Head of caudate nucleus (tissue), 42 donors: ENCODE measurements around the gene SDF4.
A peak's percentile ranks its signal among the peaks of the same experiment; 100 is the strongest.

Experiments
- DNase-seq, 42 donors: peaks; one replicate each; pipeline versions ENCODE4 v3.0.0 to v3.0.0-alpha.2; 2020 to 2021; ENCODE audit warnings: mixed read lengths in 7 of 42
- intact Hi-C: fragments of 100-400 bp; cut with DNase I; formaldehyde crosslinking; loops from one replicate; pipeline ENCODE4 v1.15.0; 2022

SDF4 gene

DNA sequence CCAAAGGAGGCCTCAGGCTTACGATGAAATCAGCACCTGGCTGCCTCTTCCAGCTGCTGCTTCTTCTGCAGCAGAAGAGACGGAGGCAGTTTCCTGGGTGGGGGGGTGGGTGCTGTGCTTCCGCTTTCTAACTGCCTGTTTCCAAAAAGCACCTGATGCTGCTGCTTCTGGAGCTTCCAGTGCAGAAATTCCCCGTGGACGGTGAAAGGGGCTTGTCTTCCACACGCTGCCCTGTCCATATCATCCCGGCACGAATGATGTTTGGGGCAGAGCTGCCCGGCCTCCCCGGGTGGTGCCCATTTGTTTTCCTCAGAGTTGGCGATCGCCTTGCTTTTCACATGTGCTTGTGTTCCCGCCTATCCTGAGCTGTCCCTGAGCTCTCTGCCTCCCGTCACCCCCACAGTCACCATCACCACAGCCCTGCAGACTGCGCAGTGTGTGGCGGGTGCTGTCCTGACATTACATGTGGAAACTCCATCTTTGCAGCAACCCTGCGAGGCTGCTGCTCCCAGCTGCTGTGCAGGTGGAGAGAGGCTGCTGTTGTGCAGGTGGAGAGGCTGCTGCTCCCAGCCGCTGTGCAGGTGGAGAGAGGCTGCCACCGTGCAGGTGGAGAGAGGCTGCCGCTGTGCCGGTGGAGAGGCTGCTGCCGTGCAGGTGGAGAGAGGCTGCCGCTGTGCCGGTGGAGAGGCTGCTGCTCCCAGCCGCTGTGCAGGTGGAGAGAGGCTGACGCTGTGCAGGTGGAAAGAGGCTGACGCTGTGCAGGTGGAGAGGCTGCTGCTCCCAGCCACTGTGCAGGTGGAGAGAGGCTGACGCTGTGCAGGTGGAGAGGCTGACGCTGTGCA lies 56.4 kb downstream of the SDF4 start:
- intact Hi-C loops = no loop called here
- DNase-seq = peak in 2 of 42 donors; percentile 14 to 30

DNA sequence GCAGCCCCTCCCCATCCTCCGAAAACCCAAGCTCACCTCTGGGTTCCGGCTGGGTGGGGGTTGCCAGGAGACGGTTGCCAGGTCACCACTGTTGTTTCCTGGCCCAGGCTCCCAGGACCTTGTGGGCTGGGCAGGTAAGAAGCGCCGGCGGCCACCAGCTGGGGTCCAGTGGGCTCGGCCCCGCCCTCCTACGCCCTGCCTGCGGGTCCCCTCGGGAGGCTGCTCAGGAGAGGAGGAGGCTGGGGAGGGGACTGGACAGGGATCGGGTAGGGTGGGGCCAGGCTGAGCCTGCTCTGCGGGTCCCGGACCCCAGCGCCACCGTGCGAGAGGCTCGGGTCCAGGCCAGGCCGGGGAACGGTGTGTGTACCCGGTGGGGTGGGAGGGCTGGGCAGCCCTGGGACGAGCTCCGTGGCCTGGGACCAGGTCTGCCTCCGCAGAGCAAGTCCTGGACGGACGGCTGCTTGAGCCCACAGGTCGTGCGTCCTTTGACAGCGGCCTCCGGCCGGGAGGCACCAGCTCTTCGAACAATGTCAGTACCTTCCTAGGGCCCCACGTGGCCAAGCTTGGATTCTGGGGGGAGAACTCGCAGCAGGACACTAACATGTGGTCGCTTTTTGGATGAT lies 57.9 kb downstream of the SDF4 start, which contains the start of gene TTLL10:
Gene TTLL10 (plus strand): TSS at position 88 of the 623 bp plus-strand sequence. CDS start 5,336 bp downstream, outside the sequence.
- intact Hi-C loops = no loop called here
- peak in 1 of 42 donors; percentile 4 for DNase-seq

DNA sequence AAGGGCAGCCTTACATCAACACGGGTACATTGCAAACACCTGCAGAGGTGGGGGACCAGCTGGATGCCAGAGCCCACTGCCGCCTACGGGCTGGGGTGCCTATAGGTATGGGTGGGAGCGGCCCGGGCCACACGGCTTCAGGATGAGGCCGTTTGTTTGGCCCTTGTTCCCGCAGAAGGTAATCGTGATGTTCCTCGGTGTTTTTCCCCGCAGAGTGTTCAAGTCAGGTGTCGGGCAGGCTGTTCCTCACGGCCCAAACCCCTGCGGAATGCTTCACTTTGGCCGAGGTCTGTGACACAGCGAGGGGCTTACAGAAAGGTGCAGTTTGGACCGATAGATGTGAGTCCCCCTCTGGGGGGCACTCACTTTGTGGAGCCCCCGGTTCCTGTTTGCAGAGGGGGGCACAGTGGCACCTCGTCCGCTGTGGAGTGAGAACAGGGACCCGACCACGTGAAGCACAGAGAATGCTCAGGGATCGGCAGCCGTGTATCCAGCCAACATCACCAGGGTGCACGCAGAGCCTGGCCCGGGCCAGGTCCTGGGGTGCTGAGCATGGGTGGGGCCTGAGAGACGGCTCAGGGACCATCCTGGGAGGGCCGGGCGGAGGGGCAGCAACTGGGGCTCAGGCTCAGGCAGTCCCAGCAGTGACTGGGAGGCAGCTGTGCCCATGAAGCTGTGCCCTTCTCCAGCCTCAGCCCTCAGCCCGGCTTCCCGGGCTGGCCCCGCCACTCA lies 58.6 kb downstream of the SDF4 start:
- peak in 1 of 42 donors; percentile 1 for DNase-seq
- intact Hi-C loops = no loop called here

DNA sequence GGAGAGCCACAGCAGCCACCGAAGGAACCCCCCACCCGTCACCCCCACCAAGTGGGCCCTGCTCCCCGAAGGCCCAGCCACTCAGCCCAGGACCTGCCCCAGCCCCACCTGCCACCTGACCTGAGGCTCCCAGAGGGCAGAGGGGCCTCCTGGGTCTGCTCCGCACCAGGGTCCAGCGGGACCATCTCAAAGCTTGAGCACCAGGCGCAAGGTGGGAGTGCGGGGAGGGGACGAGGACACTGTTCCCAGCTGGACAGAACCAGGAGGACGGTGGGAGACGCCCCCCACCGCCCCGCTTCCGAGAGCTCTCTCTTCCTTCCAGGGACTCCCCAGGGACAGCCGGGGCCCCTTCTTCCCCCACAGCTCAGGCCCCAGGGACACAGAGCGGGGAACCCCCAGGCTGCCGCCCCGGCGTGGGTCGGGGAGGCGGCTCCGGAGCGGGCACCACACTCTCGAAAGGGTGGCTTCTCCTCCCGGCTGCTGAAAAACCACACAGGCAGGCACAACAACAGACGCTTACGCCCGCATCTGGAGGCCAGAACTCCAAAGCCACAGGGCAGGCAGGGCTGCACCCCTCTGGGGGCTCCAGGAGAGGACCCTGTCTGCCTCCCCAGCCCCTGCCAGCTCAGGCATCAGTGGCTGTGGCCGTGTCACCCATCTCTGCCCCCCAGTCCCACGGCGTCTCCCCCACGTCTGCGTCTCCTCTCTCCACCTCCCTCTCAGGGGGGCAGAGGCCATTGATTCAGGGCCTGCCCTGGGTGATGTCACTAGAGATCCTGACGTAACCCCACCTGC lies 60.1 kb downstream of the SDF4 start:
- intact Hi-C loops = no loop called here
- DNase-seq = peak in 1 of 42 donors; percentile 1

DNA sequence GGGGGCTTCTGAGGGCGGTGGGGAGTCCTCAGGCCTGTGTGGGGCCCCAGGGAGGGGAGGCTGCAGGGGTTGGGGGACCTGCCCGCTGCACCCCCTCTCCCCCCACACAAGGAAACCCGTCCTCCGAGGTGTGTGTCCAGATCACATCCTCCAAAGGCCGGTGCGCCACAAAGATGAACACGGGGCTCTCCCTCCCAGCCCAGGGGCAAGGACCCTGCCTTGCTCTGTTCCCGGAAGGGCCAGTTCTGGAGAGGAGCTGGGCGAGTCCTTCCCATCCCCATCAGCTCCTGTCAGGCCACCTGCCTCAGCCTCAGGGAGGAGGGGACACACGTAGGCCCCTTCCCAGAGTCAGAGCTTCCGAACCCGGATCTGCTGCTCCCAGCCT lies 60.6 kb downstream of the SDF4 start:
- DNase-seq = no peak
- intact Hi-C loops = no loop called here

DNA sequence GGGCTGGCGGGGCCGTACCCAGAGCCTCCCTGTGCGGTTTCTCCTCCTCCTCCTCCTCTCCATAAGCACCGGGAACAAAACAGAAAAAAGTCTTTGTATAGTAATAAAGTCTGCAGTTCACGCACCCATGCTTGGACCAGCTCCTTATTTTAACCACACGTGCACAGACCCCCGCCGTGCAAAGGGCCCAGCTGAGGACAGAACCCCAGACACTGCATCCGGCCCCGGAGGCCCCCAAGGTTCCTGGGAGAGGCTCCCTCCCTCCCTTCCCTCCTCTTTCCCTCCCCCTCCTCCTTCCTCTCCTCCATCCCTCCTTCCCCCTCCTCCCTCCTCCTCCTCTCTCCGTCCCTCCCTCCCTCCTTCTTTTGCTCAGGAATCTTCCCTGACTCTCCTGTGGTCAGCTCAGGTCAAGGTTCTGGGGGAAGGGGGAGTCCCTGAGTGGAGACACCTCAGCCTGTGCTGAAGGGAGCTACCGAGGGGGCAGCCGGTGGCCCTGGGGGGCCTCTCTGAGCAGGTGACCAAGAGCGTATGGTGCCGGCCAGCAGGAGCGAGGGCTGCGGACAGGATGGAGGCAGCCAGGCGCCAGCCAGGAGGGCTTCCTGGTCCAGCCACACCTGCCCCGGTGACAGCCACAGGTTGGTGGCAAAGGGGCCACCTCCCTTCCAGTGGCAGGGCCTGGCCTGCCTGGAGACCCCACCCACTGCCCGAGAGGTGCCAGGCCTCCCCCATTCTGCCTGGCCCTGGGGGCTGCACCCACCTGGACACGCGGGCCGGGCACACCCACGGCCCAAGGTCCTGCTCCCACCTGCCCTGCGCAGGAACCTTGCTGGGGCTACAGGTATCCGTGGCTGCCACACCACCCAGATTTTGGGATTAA lies 61.3 kb downstream of the SDF4 start:
- intact Hi-C loops = no loop called here
- DNase-seq = peak in 1 of 42 donors; percentile 1

DNA sequence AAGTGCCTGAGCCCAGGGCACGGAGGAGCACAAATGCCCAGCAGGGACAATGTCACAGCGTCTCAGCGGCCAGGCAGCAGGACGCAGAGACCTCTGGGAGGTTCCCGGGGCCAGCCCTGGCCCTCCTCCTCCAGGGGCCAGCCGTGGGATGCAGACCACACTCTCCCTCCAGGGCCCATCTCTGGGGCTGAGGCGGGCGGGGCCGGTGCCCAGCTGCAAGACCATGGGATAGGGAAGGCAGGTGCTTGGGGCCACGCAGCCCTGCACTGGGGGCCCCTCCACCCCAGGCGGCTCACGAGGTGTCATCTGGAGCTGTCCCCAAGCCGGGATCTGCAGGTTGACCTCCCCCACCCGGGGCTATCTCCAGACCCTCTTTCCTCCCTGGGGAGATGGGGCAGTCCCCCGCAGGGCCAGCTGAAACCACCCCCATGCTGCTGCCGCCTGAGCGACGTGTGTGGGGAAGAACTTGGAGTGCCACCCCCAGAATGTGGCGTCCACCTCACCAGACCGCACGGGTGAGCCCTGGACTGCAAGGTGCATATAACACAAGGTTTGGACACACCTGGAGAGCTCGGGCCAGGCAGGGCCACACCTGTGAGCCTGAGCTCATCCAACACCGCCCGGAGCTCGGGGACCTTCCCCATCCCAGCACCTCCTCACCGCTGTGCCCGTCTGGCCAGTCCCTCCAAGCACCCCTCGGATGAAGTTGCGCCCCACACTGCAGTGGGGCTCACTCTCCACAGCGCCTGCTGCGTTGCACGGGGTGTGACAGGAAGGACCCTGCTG lies 62.2 kb downstream of the SDF4 start:
- intact Hi-C loops = no loop called here
- DNase-seq = peak in 1 of 42 donors; percentile 0

DNA sequence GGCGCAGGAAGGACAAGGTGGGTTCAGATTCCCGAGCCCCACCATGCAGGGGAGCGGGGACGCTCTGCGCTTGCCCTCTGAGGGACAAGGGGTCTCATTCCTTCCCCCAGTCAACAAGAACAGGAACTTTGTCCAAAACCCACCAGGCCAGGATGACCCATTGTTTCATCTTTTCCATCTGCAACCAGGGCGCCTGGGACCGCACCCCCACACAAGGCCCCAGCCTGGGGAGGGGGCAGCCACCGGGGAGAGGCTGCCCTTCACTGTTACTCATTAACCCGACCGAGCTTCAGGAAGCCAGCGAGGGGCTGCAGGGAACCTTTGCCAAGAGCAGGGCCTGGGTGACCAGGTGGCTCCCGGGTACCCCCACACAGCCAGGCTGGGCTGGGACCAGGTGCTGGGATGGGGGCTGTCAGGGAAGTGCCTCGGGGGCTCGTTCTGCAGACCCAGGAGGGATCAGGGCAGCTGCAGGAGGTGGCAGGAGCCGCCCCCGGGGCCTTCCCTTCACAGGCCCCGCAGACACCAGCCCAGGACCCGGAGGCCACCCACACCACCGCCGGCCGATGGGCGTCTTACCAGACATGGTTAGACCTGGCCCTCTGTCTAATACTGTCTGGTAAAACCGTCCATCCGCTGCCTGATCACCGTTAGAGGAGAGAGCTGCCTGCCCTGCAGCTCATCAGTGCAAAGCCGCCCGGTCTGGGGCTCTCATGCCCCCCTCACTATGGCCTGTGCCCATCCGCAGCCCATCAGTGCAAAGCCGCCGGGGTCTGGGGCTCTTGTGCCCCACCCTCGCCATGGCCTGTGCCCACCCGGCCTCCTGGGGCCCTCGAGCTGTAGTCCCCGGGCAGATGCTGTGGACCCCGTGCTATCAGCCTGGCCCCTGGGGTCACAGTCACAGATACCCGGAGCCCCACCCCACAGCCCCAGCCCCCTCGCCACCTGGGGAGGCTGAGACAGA lies 63.1 kb downstream of the SDF4 start:
- DNase-seq = no peak

DNA sequence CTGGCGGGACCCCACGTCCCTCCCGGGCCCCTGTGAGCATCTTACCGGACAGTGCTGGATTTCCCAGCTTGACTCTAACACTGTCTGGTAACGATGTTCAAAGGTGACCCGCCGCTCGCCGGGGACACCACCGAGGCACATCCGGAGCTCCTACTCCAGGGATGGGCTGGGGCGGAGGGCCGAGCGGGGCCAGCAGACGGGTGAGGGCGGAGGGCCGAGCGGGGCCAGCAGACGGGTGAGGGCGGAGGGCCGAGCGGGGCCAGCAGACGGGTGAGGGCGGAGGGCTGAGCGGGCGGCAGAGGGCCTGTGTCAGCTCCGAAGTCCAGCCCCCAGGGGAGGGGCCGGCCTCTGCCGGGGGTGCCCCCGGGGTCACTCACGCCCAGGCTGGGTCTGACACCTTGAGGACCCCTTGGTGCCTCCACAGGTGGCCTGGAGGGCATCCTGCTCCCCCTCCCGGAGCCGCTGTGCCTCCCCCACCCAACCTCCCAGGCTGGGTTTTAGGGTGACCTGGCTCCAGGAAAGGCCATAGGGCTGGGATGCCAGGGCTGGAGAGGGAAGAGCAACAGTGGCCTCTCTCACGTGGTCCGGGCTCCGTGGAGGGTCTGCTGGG lies 63.9 kb downstream of the SDF4 start:
- DNase-seq = no peak
- intact Hi-C loops = no loop called here

More for the DNA sequence above, 63.1 kb downstream of the SDF4 start:
- intact Hi-C loops = no loop called here

DNA sequence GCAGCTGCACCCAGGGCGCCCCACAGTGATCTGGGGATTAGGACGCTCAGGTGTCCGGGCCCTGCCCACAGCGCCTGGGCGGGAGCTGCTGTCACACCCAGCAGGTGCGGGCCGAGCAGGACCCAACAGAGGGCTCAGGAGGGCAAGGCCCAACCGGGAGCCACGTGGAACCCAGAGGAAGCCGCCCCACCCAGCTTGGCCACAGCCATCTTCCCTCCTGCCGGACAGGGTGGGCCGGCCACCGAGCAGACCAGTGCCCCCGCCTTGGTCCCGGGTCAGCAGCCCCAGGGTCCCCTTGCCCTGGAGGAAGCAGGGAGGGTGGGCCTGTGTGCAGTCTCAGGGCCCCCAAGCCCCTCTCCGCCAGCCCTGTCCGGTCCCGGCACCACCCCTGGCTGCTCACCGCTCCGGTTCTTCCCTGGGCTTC lies 64.4 kb downstream of the SDF4 start:
- intact Hi-C loops = no loop called here
- no peak for DNase-seq
